ENCODE measurements around the gene LRRN2.
"Not testable (repeated sequence)": the region's sequence is repeated elsewhere in the genome, so short reads cannot be mapped to it uniquely, and the experiment has no call there.

Gene LRRN2

GRCh38 chr1:204630132-204630905, 55.2 kb downstream of the LRRN2 start:
- no peak for DNase-seq

GRCh38 chr1:204629459-204629858, 56.1 kb downstream of the LRRN2 start:
- not testable (repeated sequence) for DNase-seq

- DNase-seq, result no peak
These were observed 56.7 kb downstream of the LRRN2 start for GRCh38 chr1:204628868-204629267.

DNA sequence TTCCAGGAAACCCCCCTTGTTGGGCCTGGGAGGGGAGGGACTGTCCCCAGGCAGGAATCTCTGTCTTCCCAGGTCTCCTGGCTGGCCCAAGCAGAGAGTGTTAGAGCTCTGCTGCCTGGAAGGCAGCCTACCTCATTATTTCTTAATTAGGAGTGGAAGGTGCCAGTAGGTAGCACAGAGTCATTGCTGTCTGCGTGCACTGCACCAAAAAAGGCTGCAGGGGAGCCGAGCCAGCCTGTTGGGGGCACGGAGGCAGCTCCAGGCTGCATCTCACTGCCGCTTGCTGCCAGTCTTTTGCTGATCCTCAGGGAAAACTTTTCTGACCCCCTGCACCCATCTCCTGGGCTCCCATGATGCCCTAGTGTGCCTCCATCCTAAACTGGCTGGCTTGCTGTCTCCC, 58.1 kb downstream of the LRRN2 start:
- DNase-seq, result no peak

DNA sequence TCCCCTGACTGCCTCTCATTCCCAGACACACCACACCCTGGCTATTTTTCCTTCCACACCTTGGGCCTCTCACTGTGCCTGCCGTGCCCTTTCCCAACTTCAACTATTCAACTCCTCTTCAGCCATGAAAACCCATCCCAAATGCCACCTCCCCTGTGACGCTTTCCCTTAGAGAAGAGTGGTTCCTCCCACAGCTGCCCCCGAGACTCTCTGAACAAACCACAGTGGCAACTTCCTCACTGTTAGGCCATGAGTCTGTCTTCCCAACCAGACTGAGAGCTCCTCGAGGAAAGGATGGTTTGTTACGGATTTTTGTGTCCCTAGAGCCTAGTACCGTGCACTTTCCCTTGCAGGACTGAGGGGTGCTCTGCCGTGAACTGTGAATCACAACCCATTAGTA, 59.2 kb downstream of the LRRN2 start:
- no peak for DNase-seq

- DNase-seq, result no peak
These were observed 60.8 kb downstream of the LRRN2 start for GRCh38 chr1:204624631-204625216.

DNA sequence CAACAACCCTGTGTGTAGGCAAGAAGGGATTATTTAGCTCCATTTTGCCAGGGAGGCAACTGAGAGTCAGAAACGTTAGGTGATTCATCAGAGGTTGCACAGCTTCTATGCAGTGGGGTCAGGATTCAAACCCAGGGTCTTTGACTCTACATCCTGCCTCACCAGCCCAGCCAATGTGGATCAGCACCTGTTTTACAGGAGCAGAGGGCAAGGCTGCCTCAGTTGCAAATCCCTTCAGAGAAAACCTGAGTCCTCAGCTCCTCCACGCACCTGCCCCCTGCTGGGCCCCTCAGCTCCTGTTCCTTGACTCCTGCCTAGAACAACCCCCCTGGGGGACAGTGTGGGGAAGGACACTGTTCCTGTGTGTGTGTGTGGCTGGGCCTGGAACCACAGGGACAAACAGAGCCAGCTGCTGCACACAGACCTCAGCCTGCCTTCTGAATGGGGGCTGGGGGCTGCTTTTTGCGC, 61.6 kb downstream of the LRRN2 start:
- DNase-seq, result no peak

DNA sequence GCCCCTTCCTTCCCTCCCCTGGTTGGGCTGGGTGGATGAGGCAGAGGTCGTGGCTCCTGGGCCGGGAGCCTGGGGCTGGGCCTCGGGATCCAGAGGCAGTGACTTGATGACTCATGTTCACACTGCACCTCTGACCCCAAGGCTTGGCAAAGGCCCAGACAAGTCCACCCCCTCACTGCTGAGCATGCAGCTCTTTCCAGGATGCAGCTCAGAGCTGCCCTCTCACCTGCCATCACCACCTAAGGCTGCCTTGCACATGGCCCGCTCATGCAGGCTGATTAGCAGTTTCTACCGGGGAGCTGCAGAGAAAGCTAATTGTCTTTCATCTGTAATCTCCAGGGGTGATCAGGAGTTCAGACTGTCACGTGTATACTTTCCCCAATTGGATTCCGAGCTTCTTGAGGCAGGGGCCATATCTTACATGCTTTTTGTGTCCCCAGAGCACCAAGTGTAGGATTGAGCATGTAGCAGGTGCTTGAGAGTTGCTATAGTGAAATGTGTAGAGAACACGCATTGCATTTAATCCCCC, 62.1 kb downstream of the LRRN2 start:
- no peak for DNase-seq

DNA sequence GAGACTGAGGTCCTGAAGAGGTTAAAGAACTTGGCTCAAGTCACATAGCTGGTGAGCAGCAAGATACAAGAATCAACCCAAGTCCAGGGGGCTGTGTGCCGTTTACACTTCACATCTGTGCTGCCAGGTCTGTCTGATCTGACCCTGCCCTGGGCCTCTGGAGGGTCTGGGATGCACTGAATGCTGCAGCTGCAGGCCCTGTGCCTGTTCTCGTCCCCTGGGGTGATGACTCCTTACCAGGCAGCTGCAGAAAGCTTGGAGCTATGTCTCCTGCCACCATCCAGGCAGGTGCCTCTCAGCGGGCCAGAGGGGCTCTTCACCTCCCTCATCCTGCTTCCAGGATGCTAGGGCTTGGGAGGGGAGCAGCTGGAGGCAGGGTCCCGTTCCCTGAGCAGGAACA, 63.5 kb downstream of the LRRN2 start:
- no peak for DNase-seq

- no peak for DNase-seq
These were observed 64.1 kb downstream of the LRRN2 start for GRCh38 chr1:204621396-204621795.

- no peak for DNase-seq
These were observed 65.8 kb downstream of the LRRN2 start for GRCh38 chr1:204619721-204620120.

DNA sequence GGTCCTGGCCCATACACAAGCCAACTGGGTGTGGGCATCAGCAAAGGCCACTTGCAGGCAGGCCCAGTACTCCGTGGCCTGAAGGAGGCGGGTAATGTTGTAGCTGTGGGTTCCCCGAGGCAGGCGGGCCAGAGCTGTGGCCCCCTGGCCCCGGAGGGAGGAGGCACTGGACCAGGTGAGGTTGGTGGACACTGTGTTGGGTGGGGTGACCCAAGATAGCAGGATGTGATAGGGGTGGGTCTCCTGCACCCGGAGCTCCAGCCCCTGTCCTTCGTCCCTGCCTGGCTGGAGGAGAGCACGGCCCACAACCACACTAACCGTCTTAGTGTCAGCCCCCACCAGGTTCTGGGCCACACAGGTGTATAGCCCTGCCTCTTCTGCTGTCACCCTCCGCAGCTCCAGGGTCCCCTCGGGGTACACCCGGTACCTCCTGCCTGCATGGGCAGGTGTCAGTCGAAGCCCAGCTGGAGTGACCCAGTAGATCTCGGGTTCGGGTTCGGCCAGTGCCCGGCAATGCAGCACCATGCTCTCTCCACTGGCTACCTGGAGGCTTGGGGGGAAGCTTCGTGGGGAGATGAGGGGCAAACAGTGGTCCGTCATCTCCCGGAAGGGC, 67.3 kb downstream of the LRRN2 start:
- DNase-seq, result no peak

GRCh38 chr1:204617256-204618147, 68.0 kb downstream of the LRRN2 start:
- DNase-seq, result no peak

GRCh38 chr1:204616641-204617040, 68.9 kb downstream of the LRRN2 start:
- no peak for DNase-seq

DNA sequence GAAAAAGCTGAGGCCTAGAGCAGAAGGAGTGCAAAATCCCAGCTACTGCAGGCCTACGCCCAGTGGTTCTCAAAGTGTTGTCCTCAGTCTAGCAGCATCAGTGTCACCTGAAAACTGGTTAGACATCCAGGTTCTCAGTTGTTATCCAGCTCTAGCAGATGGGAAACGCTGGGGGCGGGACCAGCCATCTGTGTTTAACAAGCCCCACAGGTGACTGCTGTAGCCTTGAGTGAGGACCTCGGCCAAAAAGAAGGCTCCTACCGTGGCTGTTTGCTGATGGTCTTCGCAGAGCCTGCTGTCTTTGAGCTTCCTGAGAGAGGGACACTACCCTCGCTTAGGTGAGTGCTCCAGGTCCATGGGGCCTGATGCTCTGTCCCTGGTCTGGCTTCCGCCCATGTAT, 69.7 kb downstream of the LRRN2 start:
- no peak for DNase-seq

DNA sequence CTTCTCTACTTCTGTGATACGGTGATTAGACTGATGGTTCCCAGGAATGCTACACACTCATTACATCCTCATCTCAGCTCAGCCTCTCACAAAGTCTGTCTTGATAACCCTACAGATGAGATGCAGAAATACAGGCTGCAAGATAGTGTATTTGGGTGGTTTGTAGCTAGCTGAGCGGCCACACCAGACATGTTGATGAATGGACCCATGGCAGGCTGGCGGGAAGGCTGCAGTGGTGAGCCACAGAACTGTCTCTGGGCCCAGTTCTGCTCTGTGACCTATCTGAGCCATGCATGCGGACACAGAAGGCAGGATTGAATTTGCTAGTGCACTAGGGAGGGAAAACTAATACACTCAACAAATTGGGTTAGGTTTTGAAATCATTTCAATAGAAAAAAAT, 71.9 kb downstream of the LRRN2 start:
- DNase-seq, result no peak

GRCh38 chr1:204612326-204612725, 73.2 kb downstream of the LRRN2 start:
- DNase-seq, result no peak

GRCh38 chr1:204611036-204611435, 74.5 kb downstream of the LRRN2 start:
- no peak for DNase-seq

DNA sequence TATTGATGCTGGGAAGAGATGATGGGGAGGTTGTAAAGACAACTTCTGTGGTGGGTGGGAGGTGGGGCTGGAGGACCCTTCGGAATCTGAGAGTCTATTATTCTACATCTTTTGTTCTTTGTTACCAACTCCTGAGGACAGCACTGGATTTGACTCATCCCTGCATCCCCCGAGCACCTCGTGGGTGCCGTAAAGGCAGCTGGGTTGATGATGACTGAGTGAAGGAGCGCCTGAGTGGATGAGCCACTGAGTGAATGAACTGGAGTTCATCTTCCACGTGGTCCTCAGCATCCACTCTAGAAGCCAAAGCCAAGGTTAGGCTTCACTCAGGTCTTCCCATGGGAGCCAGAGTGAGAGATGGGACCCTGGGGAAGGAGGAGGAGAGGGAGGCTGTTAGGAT, 77.6 kb downstream of the LRRN2 start:
- no peak for DNase-seq

- no peak for DNase-seq
These were observed 79.7 kb downstream of the LRRN2 start for GRCh38 chr1:204605791-204606190.

GRCh38 chr1:204602871-204603542, 82.5 kb downstream of the LRRN2 start:
- no peak for DNase-seq

GRCh38 chr1:204602111-204602579, 83.4 kb downstream of the LRRN2 start:
- DNase-seq, result no peak
